GM18907 (cell line): ENCODE results near the gene RPTOR.

Experiments
- ATAC-seq: cut with Tn5 transposase; IDR thresholded peaks from one replicate; pipeline ENCODE4 v1.9.1; 2021; ENCODE audit warnings: mild to moderate bottlenecking, moderate library complexity; ENCODE audit not compliant: unreplicated experiment

Gene RPTOR

GRCh38 chr17:80885947-80886582, 341.4 kb downstream of the RPTOR start:
- no peak for ATAC-seq

DNA sequence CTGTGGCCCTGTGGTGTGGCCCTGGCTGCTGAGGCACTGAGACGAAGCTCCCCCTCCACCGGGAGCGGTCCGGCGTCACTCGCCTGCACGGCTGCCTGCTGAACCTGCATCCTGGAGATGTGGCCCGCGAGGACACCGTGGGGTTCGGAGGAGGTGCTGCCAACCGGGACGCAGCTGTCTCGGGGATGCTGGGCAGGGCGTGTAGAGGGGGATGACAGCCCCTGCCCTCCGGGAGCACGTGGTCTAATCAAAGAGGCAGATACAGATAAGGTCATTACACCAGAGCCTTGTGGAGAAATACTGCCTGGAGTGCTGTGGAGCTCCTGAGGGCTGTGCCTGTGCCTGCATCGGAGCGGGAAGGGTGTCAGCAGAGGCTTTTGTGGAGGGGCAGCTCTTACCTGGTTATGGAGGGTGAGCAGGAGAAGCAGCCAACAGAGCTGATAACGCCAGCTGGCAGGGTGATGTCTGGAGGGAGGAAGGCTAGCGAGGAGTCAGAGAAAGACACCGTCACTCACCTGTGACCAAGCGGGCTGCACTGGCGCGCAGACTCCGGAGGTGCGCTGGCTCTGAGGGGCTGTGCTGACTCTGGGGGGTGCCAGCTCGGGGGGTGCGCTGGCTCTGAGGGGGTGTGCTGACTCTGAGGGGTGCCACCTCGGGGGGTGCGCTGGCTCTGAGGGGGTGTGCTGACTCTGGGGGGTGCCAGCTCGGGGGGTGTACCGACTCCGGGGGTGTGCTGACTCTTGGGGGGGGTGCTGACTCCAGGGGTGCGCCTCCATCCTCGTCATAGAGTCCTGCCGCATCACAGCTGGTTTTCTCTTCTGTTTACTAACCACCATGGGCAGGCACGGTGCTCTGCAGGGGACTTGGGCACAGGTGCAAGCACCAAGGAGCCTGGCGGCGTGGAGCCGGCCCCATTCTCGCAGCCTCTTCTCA, 342.3 kb downstream of the RPTOR start:
- ATAC-seq, result no peak

DNA sequence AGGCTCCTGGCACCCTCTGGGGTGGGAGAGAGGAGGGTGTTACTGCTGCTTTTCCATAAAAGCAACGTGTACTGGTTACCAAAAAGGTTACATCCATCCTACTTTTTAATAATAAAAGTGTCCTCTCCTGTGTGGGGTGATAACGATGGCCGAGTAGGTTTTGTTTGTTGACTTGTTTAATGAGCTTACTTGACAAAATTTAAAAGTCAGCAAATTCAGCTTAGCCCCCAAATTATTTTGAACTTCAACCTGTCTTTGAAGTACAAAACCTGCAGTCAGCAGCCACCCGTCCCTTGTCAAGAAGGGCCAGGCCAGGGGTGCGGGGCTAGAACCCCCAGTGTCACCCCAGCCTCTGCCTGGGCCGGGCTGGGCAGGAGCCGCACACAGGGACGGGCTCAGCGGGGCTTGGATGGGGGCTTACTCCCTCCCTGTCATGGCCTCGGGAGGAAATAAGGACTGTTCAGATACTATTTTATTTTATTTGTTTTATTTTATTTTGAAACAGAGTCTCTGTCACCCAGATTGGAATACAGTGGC, 343.1 kb downstream of the RPTOR start:
- ATAC-seq, result no peak

DNA sequence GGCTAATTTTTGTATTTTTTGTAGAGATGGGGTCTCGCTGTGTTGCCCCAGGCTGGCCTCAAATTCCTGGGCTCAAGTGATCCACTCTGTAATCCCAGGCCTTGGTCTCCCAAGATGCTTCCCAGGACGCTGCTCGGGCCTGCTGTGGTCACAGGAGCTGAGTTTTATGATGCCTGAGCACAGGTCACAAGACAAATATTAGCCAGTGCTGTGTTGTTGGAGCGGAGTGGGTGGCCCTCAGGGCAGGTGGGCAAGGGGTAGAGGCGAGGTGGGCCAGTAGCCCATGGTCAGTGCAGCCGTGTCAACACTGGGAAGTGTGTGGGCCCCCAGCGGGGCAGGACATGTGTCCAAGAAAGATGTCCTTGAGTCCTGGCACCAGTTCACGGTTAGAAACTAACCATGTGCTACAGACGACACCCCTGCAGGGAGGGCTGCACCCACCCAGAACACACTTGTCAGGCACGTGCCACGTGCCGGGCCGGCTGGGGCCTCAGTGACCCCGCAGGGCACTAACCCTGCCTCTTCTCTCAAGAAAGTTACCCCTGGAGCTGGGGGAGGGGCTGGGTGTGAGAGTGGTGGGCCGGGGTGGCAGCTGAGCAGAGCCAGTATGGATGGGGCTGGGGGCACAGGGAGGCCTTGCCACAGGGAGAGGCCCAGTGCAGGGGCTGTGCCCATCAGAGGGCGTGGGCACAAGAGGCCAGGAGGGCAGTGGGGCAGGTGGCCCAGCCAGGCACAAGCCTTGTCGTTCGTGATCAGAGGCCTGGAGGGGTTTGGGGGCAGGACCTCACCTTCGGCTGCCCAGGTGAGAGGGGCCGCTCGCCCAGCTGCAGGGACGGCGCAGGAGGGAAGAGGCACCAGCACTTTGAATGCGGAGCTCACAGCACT, 343.9 kb downstream of the RPTOR start:
- ATAC-seq, result no peak

DNA sequence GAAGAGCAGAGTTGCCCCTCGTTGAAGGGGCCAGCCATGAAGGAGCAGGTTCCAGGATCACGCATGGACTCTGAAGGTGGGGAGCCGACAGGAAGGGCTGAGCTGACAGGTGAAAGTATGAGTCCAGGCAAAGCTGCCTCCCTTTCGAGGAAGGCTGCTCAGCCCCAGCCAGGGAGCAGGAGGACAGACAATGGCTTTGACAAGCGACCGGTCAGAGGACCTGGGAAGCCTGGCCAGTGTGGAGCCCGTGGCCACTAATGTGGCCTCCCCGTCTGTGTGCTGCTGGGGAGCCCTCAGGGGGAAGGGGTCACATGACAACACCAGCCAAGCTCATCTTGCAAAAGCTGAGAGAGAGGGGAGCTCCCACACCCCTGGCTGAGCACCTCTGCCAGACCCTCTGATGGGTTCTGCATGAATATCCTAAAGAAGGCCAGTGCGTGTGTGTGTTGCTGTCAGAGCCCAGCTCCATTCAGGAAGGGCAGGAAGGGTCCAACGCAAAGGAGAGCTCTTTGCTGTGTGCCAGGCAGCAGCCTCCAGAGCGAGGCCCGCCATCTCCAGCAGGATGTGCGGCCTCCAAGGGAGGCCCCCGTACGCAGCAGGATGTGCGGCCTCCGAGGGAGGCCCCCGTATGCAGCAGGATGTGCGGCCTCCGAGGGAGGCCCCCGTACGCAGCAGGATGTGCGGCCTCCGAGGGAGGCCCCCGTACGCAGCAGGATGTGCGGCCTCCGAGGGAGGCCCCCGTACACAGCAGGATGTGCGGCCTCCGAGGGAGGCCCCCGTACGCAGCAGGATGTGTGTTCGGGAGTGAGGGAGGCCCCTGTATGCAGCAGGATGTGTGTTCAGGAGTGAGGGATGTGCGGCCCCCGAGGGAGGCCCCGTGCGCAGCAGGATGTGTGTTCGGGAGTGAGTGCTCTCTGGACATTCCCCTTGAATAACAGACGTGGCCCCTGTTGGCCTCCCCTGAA, 344.9 kb downstream of the RPTOR start:
- ATAC-seq, result no peak

- ATAC-seq, result no peak
Measured at GRCh38 chr17:80890196-80890920, 345.7 kb downstream of the RPTOR start.

DNA sequence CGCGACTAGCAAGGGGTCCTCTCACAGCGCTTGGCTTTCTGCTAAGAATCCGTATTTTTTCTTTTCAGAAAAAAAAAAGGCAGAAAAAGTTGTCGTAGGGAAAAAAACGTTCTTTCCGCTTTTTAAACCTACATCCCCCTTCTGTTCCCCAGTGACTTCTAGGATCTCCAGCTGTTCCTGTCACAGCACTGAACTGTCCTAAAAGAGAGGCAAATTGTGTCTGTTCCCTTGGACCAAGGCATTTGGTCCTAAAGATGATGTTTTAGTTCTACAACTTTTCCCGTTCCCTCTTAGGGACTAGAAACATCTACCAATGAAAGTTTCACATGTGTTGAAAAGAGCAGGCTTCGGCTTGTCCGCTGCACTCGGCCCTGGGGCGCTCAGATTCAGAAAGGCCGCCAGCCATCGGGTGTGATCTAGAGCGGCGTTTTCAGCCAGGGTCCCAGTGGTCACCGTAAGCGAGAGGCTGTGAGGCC, 346.3 kb downstream of the RPTOR start:
- no peak for ATAC-seq

- ATAC-seq, result no peak
Measured at GRCh38 chr17:80891397-80892018, 346.9 kb downstream of the RPTOR start.

GRCh38 chr17:80892019-80892855, 347.6 kb downstream of the RPTOR start:
- no peak for ATAC-seq

GRCh38 chr17:80892900-80893603, 348.4 kb downstream of the RPTOR start:
- ATAC-seq, result no peak

DNA sequence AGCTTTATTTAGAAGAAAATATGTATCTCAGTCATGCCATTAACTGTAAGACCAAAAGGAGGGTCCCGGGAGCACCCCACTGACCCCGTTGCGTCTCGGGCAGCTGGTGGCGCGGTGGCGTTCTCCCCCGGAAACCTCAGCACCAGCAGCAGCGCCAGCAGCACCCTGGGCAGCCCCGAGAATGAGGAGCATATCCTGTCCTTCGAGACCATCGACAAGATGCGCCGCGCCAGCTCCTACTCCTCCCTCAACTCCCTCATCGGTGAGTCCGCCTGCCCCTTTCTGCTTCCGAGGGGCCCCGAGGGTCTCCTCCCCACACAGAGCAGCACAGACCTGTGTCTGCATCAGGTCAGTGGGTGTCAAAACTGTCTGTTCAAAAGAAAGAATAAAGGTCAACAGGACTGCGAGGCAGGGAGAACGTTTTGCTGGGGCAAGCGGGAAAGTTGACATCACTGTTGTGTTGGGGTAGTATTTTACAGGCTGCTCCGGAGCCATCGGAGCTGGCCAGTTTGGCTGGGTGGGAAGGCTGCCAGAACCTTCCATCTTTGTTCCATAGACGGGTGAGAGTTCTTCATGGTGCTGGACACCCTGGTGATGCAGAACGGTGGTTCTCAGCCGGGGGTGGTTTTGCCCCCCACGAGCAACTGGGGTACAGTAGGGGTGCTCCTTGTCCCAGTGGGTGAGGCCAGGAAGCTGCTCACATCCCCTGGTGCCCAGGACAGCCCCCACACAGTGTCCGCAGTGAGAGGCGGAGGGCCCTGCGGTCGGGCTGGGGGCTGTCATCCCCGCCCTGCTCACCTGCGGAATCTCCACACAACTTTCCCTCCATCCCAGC, 349.2 kb downstream of the RPTOR start:
- no peak for ATAC-seq

GRCh38 chr17:80894439-80894721, 349.7 kb downstream of the RPTOR start:
- ATAC-seq, result no peak

- ATAC-seq, result no peak
Measured at GRCh38 chr17:80894726-80895125, 350.1 kb downstream of the RPTOR start.

DNA sequence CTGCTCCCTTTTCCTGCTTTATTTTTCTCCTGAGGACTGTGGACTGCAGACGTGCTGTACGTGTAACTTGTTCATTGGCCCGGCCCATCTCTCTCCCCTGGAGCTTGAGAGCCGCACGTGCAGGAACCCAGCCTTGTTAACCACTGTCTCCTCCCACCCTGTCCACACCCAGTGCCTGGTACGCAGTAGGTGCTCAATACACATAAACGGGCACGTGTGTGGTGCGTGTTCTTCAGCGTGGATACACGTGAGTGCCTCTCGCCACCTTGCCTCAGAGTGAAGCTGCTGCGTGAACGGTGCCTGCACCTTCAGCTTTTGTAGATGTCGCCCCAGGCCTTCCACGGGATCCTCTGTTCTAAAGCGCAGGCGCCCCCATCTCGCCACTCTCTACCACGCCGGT, 350.7 kb downstream of the RPTOR start:
- no peak for ATAC-seq

- ATAC-seq, result no peak
Measured at GRCh38 chr17:80898716-80899115, 354.1 kb downstream of the RPTOR start.
